ENCODE measurements around the gene RRM1. TPM values are rescaled to one million over a fixed set of nuclear protein-coding genes. Genes with fewer than 3 reads are reported as not detected.
A peak's percentile ranks its signal among the peaks of the same experiment; 100 is the strongest.

Gene RRM1
- total RNA-seq, 1 donor from 2014 or later = 37.3 TPM

- no peak for DNase-seq (ENCODE audit: extremely low read depth, low read depth, low spot score)
Observed at GRCh38 chr11:4183410-4184057, 88.9 kb downstream of the RRM1 start.

DNA sequence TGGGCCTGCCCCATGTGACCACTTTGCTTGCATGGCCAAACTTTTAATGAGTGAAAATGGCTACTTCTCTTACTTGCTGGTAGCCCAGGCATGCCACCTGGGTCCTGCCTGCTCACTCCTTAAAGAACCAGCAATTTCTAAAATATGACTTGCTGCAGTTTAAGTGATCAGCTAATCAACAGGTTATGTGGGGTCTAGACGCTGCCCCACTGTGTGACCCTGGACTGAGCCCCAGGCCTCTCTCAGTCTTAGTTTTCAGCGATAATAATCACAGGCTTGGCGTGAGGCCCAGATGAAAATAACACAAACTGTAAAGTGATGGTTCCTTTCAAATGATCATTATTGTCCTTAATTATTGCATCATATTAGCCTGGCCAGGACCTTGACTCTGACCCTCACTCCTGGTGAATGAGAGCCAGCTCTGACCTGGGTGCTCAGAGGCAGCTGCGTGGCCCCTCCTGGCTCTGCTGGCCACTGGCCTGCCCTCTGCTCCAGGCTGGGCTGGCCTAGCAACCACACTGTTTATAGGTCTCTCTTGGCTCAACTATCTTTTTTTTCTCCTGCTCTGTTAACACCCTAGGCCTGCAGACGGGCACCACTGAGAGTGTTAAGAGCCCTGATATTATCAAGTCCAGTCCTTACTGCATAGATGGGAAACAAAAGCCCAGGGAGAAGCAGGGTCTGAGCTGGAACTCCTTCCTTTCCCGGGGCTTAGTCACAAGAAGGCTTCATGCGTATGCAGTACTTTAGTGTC lies 89.7 kb downstream of the RRM1 start:
- no peak for DNase-seq (ENCODE audit: extremely low read depth, low read depth, low spot score)

DNA sequence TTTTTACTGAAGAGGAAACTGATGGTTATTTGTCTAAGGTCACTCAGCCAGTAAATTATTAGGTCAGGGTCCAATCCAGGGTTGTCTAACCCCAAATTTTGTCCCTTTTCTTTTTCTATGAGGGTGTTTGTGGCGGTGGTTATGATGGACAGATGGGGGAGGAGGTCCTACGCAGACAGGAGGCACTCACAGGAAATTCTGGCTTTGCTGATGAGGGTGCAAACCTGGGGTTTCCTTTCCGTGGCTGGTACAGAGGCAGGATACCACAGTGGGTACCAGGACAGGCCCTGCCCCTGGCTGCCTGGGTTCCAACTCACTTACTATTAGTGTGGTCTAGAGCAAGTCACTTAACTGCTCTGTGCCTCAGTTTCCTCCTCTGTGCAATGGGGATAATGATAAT lies 91.0 kb downstream of the RRM1 start:
- DNase-seq (ENCODE audit: extremely low read depth, low read depth, low spot score) = no peak

DNA sequence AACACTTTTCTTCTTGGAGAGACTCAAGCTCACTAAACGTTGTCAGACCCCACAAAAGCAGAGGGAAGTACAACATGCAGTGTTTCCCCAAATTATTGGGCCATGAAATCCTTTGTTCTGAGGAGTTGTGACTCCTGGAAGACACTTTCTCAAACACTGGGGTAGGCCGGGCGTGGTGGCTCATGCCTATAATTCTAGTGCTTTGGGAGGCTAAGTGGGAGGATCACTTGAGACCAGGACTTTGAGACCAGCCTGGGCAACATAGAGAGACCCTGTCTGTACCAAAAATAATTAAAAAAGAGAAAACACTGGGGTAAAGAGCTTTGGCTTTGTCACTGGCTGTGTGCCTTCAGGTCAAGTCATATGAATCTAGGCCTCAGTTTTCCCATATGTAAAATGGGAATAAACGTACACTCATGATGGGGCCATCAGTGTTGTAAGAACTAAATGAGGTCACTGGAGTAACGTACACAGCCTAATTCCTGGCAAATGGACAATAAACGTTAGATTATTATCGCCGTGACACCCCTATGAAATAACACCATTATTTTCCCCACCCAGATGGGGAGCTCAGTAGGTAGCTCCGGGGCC lies 92.0 kb downstream of the RRM1 start:
- DNase-seq (ENCODE audit: extremely low read depth, low read depth, low spot score) = no peak

GRCh38 chr11:4187055-4187988 lies 92.7 kb downstream of the RRM1 start:
- peak; percentile 12 for DNase-seq (ENCODE audit: extremely low read depth, low read depth, low spot score)

Other genes with a start within 250 kb of the RRM1 start
- 24.1 and 34.1 TPM in 2 replicates for gene STIM1, start 239.1 kb upstream of the RRM1 start, total RNA-seq

Measured in glomerular endothelial cell (primary cell).